A549 (cell line): ENCODE data around the gene SCARB1.

Experiments
- HOXA7 ChIP-seq: fragments of 250-450 bp; sonication (Bioruptor Pico); IDR thresholded peaks from 2 replicates; pipeline ENCODE4 v1.5.0; 2020; ENCODE audit warnings: mild to moderate bottlenecking, moderate library complexity
- JUNB ChIP-seq: fragments of >200 bp; sonication (Bioruptor Twin); formaldehyde crosslinking; IDR thresholded peaks from 2 replicates; pipeline ENCODE4 v1.6.1; 2016

DNA sequence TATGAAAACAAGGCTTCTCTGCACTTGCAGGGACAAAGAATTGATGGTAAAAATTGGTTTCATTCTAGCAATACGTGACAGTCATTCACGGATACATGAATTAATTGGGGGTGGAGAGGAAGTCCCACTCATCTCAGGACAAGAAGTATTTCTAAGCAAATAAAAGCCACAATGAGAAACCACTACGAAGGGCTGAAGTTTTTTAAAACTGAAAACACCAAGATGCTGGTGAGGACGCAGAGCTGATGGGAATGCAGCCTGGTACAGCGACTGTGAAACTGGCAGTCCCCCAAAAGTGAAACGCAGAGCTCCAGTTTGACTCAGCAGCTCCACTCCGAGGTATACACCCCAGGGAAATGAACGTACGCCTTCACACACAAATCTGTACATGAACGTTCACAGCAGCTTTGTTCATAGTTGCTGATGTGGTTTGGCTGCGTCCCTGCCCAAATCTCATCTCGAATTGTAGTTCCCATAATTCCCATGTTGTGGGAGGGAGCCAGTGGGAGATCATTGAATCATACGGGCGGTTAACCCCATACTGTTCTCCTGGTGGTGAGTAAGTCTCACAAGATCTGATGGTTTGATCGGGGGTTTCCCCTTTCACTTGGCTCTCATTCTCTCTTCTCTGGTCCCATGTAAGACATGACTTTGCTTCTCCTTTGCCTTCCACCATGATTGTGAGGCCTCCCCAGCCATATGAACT is 89.0 kb downstream of the SCARB1 start:
- TF ChIP-seq JUNB (no peak), HOXA7 (no peak)
